HS-5 (cell line): ENCODE measurements around the gene PFAS.

ENCODE experiments used
- DNase-seq: peaks from one replicate; pipeline ENCODE4 v3.0.0-alpha.2; 2012; ENCODE audit warnings: low read depth

Gene PFAS

GRCh38 chr17:8266648-8267479 lies 17.8 kb downstream of the PFAS start:
- DNase-seq: no peak

GRCh38 chr17:8267480-8268147 lies 18.5 kb downstream of the PFAS start:
- no peak for DNase-seq

- DNase-seq: no peak
Observed at GRCh38 chr17:8268550-8269298, 19.6 kb downstream of the PFAS start.

DNA sequence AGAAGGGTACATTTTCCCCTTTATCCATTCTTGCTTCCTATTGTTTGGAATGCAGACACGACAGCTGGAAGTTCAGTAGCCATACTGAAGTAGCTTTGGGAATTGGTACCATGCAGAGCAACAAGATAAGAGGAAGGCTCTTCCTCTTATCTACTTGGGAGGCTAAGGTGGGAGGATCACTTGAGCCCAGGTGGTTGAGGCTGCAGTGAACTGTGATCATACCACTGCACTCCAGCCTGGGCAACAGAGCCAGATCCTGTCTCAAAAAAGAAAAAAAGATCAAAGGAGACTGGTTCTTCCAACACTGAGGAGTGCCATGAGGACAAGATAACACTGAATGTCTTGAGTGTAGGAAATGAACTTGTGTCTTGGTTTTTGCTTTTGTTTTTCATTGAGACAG lies 23.3 kb downstream of the PFAS start:
- DNase-seq: no peak

- DNase-seq: no peak
Observed at GRCh38 chr17:8273884-8274444, 24.9 kb downstream of the PFAS start.

- no peak for DNase-seq
Observed at GRCh38 chr17:8274816-8275215, 25.7 kb downstream of the PFAS start.

DNA sequence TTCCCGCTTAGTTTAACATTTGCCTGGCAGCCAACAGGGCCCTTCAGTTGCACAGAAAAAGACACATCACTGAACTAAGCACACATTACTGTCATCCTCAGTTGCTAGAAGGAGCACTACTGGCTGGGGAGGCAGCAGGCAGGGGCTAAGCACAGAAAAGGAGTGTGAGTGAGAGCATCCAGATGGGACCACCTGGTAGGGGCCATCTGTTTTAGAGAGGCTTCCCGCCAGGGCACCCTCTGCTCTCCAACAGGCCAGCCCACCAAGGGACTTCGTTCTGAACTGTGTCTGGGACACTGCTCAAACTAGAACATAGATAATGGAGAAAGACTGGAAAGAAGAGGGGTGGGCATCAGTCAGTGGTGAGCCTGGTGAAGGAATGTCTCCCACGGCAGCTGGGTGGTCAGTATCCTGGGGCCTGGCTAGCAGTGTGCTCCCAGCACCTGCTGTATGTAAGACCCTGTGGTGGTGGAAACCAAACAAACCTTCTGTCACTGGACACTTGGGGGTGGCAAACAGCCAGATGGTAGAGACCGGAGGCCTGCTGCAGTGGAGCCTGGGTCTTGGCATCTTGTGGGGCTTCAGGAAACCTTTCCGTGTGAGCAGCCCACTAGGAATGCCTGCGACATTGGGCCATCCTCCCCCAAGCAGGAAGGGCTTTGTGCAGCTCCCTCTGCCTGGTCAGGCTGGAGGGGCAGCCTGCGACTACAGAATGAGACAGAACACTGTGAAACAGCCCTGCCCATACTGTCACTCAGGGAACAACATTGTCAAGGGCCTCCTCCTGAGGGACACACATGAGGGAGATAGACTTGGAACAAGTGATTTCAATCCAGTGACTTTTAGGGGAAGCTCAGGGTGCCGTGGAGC lies 26.6 kb downstream of the PFAS start:
- DNase-seq: no peak

DNA sequence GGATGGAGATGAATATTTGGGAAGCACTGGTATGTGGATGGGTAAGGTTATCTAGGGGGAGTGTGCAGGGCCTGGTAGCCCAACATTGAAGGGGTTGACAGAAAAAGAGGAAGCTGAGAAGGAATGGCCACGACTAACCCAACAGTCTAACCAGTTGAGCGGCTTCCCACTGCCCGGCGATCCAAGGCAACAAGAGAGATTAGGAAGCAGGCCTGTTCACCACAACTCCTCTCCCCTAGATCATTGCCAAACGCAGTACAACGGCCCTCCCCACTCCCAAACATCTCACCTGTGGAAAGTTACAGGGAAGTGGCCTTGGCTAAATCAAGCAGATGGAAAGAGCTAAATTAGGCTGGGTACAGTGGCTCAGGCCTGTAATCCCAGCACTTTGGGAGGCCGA lies 28.2 kb downstream of the PFAS start:
- DNase-seq: no peak

- no peak for DNase-seq
Observed at GRCh38 chr17:8282345-8282744, 33.3 kb downstream of the PFAS start.

GRCh38 chr17:8283356-8283755 lies 34.3 kb downstream of the PFAS start:
- DNase-seq: no peak

DNA sequence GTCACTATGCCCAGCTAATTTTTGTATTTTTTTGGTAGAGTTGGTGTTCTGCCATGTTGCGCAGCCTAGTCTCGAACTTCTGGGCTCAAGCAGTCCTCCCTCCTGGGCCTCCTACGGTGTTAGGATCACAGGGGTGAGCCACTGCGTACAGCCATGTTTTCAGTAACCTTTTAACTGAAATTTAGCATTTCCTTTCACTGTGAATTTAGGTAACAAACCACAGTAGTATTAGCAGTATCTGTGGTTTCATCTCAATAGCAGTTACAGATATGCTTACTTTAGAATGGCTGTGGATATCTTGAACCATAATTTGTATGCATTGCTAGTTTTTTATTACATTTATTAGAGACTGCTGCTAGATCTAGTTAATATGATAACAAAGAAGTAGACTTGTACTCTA lies 35.0 kb downstream of the PFAS start:
- DNase-seq: no peak

DNA sequence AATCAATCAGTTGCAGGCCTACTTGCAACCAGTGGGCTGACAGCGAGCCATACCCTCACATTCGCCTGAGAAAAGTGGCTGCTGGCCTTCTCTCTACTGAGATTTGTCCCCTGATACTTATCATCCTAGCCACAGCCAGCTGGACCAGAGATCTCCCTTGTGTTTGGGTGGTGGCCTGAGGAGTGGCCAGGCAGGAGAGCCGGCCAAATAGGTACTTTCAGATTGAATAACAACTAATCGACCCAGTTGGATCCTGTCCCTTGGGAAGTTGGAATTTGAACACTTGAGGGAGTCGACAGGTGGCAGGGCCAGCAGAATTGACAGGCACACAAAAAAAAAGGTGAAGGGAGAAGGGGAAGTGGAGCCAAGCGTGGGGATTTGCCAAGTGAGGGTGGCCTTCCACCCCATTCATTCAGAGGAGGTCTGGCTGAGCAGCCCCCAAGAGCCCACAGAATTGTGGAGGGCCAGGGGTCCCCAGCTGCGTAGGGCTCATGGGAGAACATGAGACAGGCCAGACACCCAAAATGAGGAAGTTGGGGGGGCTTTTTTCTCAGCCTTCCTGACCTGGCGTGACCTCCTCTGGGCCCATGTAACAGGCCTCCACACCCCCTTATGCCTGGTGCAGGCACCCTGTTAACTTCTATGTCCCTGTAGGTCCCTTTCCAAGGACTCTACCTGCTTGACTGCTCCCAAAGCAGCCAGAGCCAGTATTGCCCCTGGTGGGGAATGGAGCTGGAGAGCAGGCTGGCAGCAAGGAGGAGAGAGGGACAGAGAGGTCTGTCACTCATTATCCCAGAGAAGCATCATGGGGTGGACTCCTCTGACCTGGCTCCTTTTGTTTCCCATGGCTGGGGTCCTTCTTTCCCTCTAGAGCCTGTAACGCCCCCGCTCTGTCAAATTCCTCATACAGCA lies 36.4 kb downstream of the PFAS start:
- no peak for DNase-seq

DNA sequence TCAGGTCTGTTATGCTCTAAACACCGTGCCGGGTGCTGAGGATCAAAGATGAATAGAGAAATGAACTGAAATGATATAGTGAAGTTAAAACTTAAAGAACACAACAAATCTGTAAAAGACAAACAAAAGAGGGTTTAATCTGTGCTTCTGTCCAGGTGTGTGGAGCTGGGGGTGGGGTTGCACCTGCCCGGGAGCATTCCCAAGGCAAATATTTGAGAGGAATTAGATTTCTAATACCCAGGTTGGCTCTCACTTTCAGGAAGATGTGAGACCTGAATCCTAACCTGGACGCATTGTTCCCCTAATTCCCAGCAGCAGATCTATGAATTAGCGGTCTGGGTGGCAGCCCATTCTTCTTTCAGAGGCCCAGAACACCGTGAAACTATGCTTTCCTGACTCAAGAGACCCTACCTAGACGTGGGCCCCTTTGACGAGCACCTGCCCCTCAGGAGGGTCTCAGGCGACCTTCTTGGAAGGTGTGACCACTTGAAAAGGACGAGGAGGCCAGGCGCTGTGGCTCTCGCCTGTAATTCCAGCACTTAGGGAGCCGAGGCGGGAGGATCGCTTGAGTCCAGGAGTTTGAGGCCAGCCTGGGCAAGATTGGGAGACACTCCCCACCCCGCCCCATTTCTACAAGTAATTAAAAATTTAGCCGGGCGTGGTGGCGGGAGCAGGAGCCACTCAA lies 38.7 kb downstream of the PFAS start:
- DNase-seq: no peak

GRCh38 chr17:8288336-8289102 lies 39.4 kb downstream of the PFAS start, which contains the start of gene RANGRF:
Gene RANGRF (plus strand): TSS chr17:8288670. CDS start chr17:8288789, 119 bp downstream.
- no peak for DNase-seq

DNA sequence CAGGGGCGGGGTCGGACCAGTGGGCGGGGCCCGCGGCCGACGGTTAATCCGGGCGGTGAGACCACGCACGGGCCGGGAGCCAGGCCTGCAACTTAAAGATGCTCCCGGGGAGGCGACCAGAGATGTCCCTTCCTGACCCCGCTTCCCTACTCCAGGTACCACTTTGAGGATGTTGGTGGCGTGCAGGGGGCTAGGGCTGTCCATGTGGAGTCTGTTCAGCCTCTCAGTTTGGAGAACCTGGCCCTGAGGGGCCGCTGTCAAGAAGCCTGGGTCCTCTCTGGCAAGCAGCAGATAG lies 40.0 kb downstream of the PFAS start:
- DNase-seq: no peak

- DNase-seq: no peak
Observed at GRCh38 chr17:8290043-8290442, 41.0 kb downstream of the PFAS start.

GRCh38 chr17:8292639-8293395 lies 43.7 kb downstream of the PFAS start:
- DNase-seq: no peak

DNA sequence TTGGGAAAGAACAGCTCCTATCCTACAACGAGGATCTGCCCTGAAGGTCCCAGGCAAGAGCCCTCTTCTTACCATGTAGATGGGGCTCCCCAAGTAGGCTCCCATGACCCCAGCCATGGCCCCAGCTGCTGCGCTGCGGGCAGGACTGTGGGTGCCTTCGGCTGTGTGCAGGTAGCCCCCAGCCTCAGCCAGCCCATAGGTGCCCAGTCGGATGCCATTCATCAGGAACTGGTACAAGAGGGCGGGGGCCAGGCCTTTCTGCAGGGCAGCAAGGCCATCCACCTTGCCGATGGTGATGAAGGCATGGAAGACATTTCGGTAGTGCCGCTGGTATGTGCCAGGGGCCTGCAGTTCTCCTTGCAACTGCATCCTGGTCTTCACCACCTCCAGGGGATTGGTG lies 45.3 kb downstream of the PFAS start:
- no peak for DNase-seq
